ENCODE results near the gene WRAP53. TPM values are rescaled to one million over a fixed set of nuclear protein-coding genes. Genes with fewer than 3 reads are reported as not detected.

Gene WRAP53
- total and polyA plus RNA-seq, 10 of the 15 experiments (the other 5 are each of a cell fraction or from before 2014, with no cell fraction given), result 1.9 to 42.0 (median 21.9) TPM

GRCh38 chr17:7710301-7710700 is 22.0 kb downstream of the WRAP53 start (continued):
- TF ChIP-seq ZNF592 (IDR thresholded peaks at IDR 0.05), result no peak
- peak; percentile 54; the same call in 1 of the 2 replicates for TF ChIP-seq SPI1 (IDR thresholded peaks at IDR 0.05; ENCODE audit: borderline replicate concordance, insufficient read depth, low read depth, low read length)
- TF ChIP-seq CBFB (IDR thresholded peaks at IDR 0.05; ENCODE audit: low read depth), result no peak
- TF ChIP-seq POU2F2 (IDR thresholded peaks at IDR 0.05; ENCODE audit: borderline replicate concordance, low read depth, low read length), result no peak
- TF ChIP-seq ETV6 (conservative IDR thresholded peaks at IDR 0.05 in 1 of 2, IDR thresholded peaks at IDR 0.05 in 1 of 2; ENCODE audit: borderline replicate concordance in 1 of 2, low read depth in 1 of 2), result peak in 1 of 2 experiments; percentile 41; a peak in 1 of 4 replicates
- no peak for TF ChIP-seq RAD51 (IDR thresholded peaks at IDR 0.05)
- TF ChIP-seq NKRF (conservative IDR thresholded peaks at IDR 0.05), result no peak
- TF ChIP-seq YBX1 (IDR thresholded peaks at IDR 0.05), result no peak
- no peak for TF ChIP-seq CEBPB (IDR thresholded peaks at IDR 0.05; ENCODE audit: borderline replicate concordance in 1 of 2, low read depth in 2 of 2, low read length in 2 of 2)
